Measurements from ENCODE around the gene LMTK3. TPM values are rescaled to one million over a fixed set of nuclear protein-coding genes. Genes with fewer than 3 reads are reported as not detected.

The LMTK3 gene
- 1.9 TPM for total RNA-seq

DNA sequence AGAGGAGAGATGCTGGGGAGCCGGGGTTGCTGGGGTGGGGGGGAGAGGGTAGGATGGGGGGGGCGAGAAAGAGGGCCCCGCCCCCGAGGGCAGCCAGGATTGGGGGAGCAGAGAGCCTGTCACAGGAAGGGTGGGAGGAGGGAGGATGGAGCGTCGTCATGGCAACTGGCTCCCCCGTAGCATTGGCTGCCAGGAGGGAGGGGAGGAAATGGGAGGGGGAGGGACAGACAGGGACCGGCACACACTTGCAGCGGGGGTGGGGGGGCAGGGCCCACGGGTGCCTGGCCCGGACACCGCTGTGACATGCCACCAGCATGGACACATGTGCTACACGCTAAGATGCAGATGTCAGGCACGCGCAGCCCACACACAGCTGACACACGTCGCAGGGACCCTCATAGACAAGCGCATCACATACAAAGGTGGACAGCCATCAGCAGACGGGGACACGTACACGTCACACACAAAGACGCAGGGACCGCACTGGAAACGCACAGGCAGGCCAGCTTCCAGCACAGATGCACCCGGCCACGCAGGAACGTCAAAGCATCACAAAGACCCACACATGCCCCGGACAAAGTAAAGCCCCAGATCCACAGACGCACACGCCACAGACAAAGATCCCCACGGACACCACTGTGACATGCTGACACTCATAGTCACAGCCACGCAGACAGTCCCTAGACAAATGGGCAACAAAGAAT, at the start of gene LMTK3:
Gene LMTK3 (minus strand): TSS at position 36 of the 704 bp plus-strand sequence. CDS start 259 bp downstream, outside the sequence.

GRCh38 chr19:48551437-48552302, 40.0 kb upstream of the LMTK3 start, which contains the start of gene SULT2B1:
TSS of gene SULT2B1 (plus strand) at chr19:48552172. CDS start at chr19:48552253, 81 bp downstream.

GRCh38 chr19:48469289-48469881, 42.2 kb downstream of the LMTK3 start, which contains the start of gene CYTH2:
TSS of gene CYTH2 (plus strand) at chr19:48469369. CDS start at chr19:48469508, 139 bp downstream.

DNA sequence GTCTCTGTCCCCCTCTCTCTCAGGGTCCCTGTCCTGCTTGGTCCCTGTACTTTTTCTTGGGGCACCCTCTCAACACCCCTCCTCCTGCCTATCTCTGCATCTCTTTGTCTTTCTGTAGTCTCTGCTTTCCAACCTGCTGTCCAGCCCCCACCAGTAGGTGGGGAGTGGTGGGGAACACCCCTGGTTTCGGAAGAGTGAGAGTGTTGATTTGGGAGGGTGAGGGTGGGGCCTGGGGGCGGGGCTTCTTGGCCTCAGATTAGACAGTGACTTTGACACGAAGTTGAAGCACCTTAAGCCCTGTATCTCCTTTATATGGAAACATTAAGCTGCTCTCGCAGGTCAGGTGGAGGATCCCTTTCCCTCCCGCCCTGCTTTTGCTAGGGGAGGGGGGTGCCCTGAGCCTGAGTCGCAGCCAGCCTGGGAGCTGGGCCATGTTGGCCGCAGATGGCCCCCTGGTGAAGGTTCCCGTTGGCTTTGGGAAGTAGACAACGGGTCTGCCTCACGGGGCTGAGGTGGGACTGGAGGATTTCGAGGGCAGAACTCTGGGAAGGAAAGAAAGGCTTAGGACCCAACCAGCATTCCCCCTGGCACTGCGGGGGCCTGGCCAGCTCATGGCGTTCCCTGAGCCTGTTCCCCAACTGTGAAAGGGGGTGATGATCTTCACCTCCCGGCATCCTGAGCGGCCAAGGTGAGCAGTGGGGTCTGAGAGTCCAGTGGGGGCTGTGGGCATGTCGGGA, 56.3 kb downstream of the LMTK3 start, which contains the start of gene KCNJ14:
Gene KCNJ14 (plus strand): TSS at position 404 of the 737 bp plus-strand sequence. CDS start 6,151 bp downstream, outside the sequence.

DNA sequence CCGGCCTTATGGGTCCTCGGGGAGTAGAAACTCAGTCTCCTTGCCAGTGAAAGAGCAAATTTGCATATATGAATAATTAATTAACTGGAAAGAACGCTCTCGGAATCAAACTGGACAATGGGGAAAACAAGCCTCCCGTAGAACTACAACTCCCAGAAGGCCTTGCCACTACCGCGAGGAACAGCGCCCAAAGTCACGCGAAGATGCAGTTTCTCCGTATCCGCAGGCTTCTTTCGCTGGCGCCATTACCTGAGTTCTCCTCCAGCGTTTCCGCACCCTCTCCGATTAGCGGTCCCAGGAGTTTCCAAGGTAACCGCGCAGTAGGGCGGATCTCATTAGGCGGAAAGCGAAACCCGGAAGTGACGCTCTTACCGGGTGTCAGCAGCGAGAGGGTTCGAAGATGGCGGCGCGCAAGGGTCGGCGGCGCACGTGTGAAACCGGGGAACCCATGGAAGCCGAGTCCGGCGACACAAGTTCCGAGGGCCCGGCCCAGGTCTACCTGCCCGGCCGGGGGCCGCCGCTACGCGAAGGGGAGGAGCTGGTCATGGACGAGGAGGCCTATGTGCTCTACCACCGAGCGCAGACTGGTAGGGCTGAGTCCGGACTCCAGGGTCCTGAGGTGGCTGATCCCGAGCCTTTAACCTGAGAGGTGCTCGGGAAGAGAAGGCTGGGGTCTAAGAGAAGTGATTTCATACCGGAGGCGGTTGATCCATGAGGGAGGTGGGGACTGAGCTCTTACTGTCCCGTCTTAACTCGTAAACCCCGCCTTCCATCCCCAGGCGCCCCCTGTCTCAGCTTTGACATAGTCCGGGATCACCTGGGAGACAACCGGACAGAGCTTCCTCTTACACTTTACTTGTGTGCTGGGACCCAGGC, 65.8 kb downstream of the LMTK3 start, which contains the start of gene GRWD1:
Gene GRWD1 (plus strand): TSS at position 378 of the 876 bp plus-strand sequence. CDS start 23 bp downstream, at position 401.

Other genes with a start within 250 kb of the LMTK3 start
- gene ZNF114, start 241.8 kb downstream of the LMTK3 start, total RNA-seq: 7.4 TPM
- 31.5 TPM for gene EMP3, start 186.3 kb downstream of the LMTK3 start, total RNA-seq
- gene TMEM143, start 147.9 kb downstream of the LMTK3 start, total RNA-seq: 17.9 TPM
- not detected for gene SYNGR4, start 147.5 kb downstream of the LMTK3 start, total RNA-seq
- 113 TPM for gene KDELR1, start 120.3 kb downstream of the LMTK3 start, total RNA-seq
- 0.99 TPM for gene GRIN2D, start 118.2 kb downstream of the LMTK3 start, total RNA-seq
- 20.8 TPM for gene GRWD1, start 65.9 kb downstream of the LMTK3 start, total RNA-seq
- 1.2 TPM for gene KCNJ14, start 56.3 kb downstream of the LMTK3 start, total RNA-seq
- 52.6 TPM for gene CYTH2, start 42.5 kb downstream of the LMTK3 start, total RNA-seq
- not detected for gene SULT2B1, start 40.3 kb upstream of the LMTK3 start, total RNA-seq
- gene SPACA4, start 94.9 kb upstream of the LMTK3 start, total RNA-seq: not detected
- 0.88 TPM for gene FAM83E, start 103.2 kb upstream of the LMTK3 start, total RNA-seq
- 2,126 TPM for gene RPL18, start 107.3 kb upstream of the LMTK3 start, total RNA-seq
- gene SPHK2, start 107.7 kb upstream of the LMTK3 start, total RNA-seq: 16.2 TPM
- gene DBP, start 125.5 kb upstream of the LMTK3 start, total RNA-seq: 17.2 TPM
- 3.5 TPM for gene CA11, start 134.4 kb upstream of the LMTK3 start, total RNA-seq
- gene NTN5, start 161.2 kb upstream of the LMTK3 start, total RNA-seq: 0.76 TPM
- 1.5 TPM for gene FUT2, start 184.1 kb upstream of the LMTK3 start, total RNA-seq
- 8.9 TPM for gene MAMSTR, start 207.9 kb upstream of the LMTK3 start, total RNA-seq
- 23.2 TPM for gene RASIP1, start 228.8 kb upstream of the LMTK3 start, total RNA-seq
- 0.12 TPM for gene IZUMO1, start 235.1 kb upstream of the LMTK3 start, total RNA-seq
- 5.0 TPM for gene FUT1, start 240.8 kb upstream of the LMTK3 start, total RNA-seq
- not detected for gene FGF21, start 243.7 kb upstream of the LMTK3 start, total RNA-seq